Brain pericyte (primary cell): Measurements from ENCODE around the gene FBH1.
A peak's percentile ranks its signal among the peaks of the same experiment; 100 is the strongest.
"Not testable (repeated sequence)": the region's sequence is repeated elsewhere in the genome, so short reads cannot be mapped to it uniquely, and the experiment has no call there.

Experiments
- DNase-seq: peaks from one replicate; pipeline ENCODE4 v3.0.0-alpha.2; 2012; ENCODE audit warnings: low read depth, low spot score

Gene FBH1

DNA sequence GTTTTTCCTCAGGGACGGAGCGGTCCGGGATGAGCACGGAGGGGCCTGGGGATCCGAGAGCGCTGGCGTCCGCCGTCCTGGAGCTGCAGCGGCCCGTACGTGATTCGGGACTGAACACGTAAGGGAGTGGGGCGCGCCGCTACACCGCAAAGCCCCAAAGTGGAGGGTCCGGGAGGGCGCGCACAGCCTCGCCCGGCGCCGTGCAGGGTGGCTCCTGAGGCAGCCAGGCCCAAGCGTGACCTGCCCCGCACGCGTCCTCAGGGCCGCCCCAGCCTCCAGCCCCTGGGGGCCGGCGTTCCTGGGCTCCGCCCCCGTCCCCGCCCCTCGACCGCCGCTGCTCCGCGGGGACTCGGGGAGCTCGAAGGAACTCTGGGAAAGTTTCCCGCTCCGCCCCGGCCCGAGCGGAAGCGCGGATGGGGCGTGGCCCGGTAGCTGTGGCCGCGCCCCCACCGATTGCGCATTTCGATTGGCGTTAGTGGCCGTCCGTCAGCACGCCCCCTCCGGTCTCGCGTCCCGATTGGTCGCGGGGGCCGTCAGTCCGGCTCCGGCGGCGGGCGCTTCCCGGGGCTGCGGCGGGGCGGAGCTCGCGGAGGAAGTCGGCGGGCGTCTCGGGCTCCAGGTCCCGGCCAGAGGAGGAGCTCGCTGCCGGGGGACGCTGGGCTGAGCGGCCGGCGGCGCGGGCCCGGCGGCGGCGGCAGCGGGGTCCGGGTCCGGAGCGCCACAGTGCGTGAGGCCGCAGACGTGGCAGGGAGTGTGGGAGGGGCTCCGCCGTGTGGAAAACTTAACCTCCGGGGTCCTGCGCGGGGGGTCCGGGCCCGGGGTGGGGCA, at the start of gene FBH1, which contains the start of gene ANKRD16:
Gene FBH1, plus strand, starts transcription at position 620 of the 828 bp plus-strand sequence. Its CDS starts 103 bp downstream, at position 723.
Gene ANKRD16, minus strand, starts transcription at position 270 of the 828 bp plus-strand sequence. CDS start 539 bp downstream, outside the sequence.
- DNase-seq = peak; percentile 98

- DNase-seq = peak; percentile 29
These were observed 49.4 kb upstream of the FBH1 start for GRCh38 chr10:5840314-5841307.

DNA sequence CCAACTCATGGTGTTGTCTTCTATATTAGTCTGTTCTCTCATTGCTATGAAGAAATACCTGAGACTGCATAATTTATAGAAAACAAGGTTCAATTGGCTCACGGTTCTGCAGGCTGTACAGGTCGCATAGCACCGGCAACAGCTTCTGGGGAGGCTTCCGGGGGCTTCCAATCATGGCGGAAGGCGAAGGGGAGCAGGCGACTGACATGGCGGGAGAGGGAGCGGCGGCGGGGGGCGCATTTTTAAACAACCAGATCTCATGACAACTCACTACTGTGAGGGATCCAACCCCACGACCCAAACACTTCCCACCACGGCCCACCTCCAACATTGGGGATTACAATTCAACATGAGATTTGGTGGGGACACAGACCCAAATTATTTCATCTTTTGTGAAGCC, 48.1 kb upstream of the FBH1 start:
- DNase-seq = no peak

- no peak for DNase-seq
These were observed 46.2 kb upstream of the FBH1 start for GRCh38 chr10:5843686-5844344.

DNA sequence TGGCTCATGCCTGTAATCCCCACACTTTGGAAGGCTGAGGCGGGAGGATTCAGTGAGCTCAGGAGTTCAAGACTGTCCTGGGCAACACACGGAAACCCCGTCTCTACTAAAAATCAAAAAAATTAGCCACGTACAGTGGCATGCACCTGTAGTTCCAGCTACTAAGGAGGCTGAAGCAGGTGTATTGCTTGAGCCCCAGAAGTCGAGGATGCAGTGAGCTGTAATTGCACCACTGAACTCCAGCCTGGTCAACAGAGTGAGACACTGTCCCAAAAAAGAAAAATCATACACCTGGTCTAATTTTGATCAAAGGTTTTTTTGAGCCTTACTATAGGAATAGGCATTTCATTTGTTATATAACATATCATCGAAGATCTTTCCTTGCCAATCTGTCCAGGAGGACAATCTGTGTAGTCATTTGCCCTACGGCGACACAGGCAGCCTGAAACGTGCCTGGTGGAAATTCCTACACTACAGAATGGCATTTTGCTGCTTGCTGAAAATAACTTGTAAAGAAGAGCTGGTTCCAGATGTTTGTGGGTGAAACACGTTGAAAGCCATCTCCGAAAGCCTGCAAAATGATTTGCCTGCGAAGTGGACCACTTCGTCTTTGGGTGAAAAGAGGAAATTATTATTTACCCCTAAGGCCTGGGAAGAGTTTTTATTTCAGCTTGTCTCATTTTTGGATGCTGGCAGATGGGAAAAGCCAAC, 45.5 kb upstream of the FBH1 start:
- no peak for DNase-seq

GRCh38 chr10:5846667-5847066, 43.4 kb upstream of the FBH1 start:
- DNase-seq = not testable (repeated sequence)

- DNase-seq = no peak
These were observed 35.9 kb upstream of the FBH1 start for GRCh38 chr10:5854131-5854475.

- DNase-seq = no peak
These were observed 33.9 kb upstream of the FBH1 start for GRCh38 chr10:5855979-5856700.

DNA sequence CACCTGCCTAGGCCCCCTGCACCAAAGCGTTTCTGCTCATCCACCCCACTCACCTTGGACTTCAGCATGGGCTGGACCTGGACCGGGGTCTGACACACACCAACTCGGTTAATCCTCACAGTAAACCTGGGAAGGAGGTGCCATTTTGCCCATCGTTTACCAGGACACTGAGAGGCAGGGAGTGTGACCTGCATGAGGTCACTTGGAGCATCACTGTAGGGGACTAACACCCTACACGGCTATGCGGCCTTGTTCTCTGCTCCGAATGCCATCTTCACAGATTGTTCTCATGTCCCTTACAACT, 33.4 kb upstream of the FBH1 start:
- DNase-seq = no peak

- DNase-seq = no peak
These were observed 31.2 kb upstream of the FBH1 start for GRCh38 chr10:5858811-5859210.

GRCh38 chr10:5860066-5860465, 30.0 kb upstream of the FBH1 start:
- DNase-seq = no peak

DNA sequence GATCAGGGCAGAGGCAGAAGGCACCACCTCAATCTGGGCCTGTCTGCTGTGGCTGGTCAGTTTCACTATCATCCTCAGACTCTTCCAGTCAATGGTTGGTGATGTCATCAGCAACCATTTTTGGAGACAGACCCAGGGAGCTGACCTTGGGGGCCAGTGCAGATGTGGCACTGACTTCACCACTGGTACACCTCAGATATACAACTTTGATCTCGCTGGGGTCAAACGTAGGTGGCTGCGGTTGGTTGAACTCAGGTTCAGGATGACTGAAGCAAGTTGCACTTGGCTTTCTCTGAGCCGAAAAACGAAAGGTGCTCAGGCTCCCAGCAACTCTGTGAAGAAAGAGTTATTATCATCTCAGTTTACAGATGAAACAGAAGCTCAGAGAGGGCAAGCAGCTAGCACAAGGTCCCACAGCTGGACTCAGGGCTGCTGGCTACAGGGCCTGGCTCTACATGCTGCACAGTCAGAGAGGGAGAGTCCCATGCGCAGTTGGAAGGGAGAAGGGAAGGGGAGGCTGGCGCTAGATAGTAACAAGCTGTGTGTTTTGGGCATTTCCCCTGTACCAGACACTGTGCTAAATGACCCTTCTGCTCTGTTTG, 27.6 kb upstream of the FBH1 start:
- DNase-seq = no peak

GRCh38 chr10:5862981-5863685, 26.9 kb upstream of the FBH1 start:
- DNase-seq = not testable (repeated sequence)

DNA sequence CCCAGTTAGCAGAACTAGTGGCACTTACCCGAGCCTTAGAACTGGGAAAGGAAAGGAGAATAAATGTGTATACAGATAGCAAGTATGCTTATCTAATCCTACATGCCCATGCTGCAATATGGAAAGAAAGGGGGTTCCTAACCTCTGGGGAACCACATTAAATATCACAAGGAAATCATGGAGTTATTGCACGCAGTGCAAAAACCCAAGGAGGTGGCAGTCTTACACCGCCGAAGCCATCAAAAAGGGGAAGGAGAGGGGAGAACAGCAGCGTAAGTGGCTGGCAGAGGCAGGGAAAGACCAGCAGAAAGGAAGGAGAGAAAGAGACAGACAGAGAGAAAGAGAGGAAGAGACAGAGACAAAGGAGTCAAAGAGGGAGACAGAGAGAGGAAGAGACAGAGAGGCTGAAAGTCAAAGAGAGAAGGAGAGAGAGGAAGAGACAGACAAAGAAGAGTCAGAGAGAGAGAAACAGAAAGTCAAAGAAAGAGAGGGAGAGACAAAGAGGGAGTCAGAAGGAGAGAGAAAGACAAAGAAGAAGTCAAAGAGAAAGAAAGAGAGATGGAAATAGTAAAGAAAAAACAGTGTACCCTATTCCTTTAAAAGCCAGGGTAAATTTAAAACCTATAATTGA, 23.5 kb upstream of the FBH1 start:
- DNase-seq = not testable (repeated sequence)

- DNase-seq = not testable (repeated sequence)
These were observed 22.9 kb upstream of the FBH1 start for GRCh38 chr10:5867091-5867615.

GRCh38 chr10:5868383-5868782, 21.7 kb upstream of the FBH1 start:
- not testable (repeated sequence) for DNase-seq

GRCh38 chr10:5869156-5869555, 20.9 kb upstream of the FBH1 start:
- DNase-seq = no peak

GRCh38 chr10:5871596-5871995, 18.4 kb upstream of the FBH1 start:
- no peak for DNase-seq

- no peak for DNase-seq
These were observed 16.5 kb upstream of the FBH1 start for GRCh38 chr10:5873515-5873995.
